IMR-90 (cell line): ENCODE data around the gene JAKMIP1. TPM values are rescaled to one million over a fixed set of nuclear protein-coding genes. Genes with fewer than 3 reads are reported as not detected.

Source experiments
- ATAC-seq: fragments of 200-7000 bp; cut with Tn5 transposase; 2 replicates; pipeline ENCODE4 v1.9.1; 2020; ENCODE audit warnings: low read depth, mild to moderate bottlenecking, moderate library complexity
- BruUV-seq: library from RNA; stranded (reverse); fragments of 400-500 nt; replicated peaks from 2 replicates; lab custom pipeline; 2021; lab: Mats Ljungman, UMichigan
- CTCF ChIA-PET: fragments of 300-600 bp; formaldehyde crosslinking; extraction: SDS; loops from one replicate; lab custom pipeline; 2021; ENCODE audit warnings: antibody characterized with exemption; lab: Yijun Ruan, JAX
- POLR2A ChIA-PET: fragments of 300-600 bp; sonication (Branson Sonifier 250); formaldehyde crosslinking; loops from one replicate; lab custom pipeline; 2022; ENCODE audit warnings: antibody characterized with exemption; ENCODE audit not compliant: unreplicated experiment; lab: Charles Lee
- DNase-seq: peaks from one replicate; pipeline ENCODE4 v3.0.0; 2013
- H2AFZ ChIP-seq: replicated peaks from 2 replicates; pipeline ENCODE3; 2013; ENCODE audit warnings: low read length, mild to moderate bottlenecking; ENCODE audit not compliant: poor library complexity
- H2AK5ac ChIP-seq: 2 replicates; pipeline ENCODE4 v1.6.1; 2013; ENCODE audit warnings: low read depth, low read length, inconsistent platforms
- H2AK9ac ChIP-seq: replicated peaks from 2 replicates; pipeline ENCODE3; 2013; ENCODE audit warnings: mild to moderate bottlenecking, low read depth, low read length, moderate library complexity; ENCODE audit not compliant: poor library complexity
- H2BK120ac ChIP-seq: 2 replicates; pipeline ENCODE4 v1.6.1; 2013; ENCODE audit warnings: low read depth, low read length, inconsistent platforms
- H2BK15ac ChIP-seq: 3 replicates; pipeline ENCODE4 v1.6.1; 2013; ENCODE audit warnings: low read depth, low read length, inconsistent platforms
- H2BK20ac ChIP-seq: 2 replicates; pipeline ENCODE4 v1.6.1; 2013; ENCODE audit warnings: low read depth, mild to moderate bottlenecking, inconsistent platforms, low read length, moderate library complexity
- H2BK5ac ChIP-seq: 2 replicates; pipeline ENCODE4 v1.6.1; 2013; ENCODE audit warnings: mild to moderate bottlenecking, low read depth, low read length, inconsistent platforms; ENCODE audit not compliant: poor library complexity, severe bottlenecking
- H3K14ac ChIP-seq: replicated peaks from 2 replicates; pipeline ENCODE4 v1.6.1; 2013; ENCODE audit warnings: low read depth, low read length, inconsistent platforms
- H3K18ac ChIP-seq: 2 replicates; pipeline ENCODE4 v1.6.1; 2013; ENCODE audit warnings: low read depth, low read length, control low read depth
- H3K23ac ChIP-seq: 2 replicates; pipeline ENCODE4 v1.6.1; 2013; ENCODE audit warnings: low read depth, low read length, inconsistent platforms
- H3K27ac ChIP-seq: 2 replicates; pipeline ENCODE4 v1.5.1; 2013; ENCODE audit warnings: mild to moderate bottlenecking, control low read depth, low read length; ENCODE audit not compliant: insufficient read depth
- H3K27me3 ChIP-seq: 2 replicates; pipeline ENCODE4 v1.6.1; 2013; ENCODE audit warnings: low read length; ENCODE audit not compliant: control insufficient read depth, insufficient read depth
- H3K36me3 ChIP-seq: 2 replicates; pipeline ENCODE4 v1.6.1; 2013; ENCODE audit warnings: low read length, mixed read lengths; ENCODE audit not compliant: control insufficient read depth, insufficient read depth
- H3K4ac ChIP-seq: 2 replicates; pipeline ENCODE4 v1.6.1; 2013; ENCODE audit warnings: low read depth, low read length, inconsistent platforms
- H3K4me1 ChIP-seq: 2 replicates; pipeline ENCODE4 v1.6.1; 2013; ENCODE audit warnings: low read length, mixed read lengths; ENCODE audit not compliant: control insufficient read depth, insufficient read depth
- H3K4me2 ChIP-seq: 2 replicates; pipeline ENCODE4 v1.6.1; 2013; ENCODE audit warnings: low read depth, mild to moderate bottlenecking, control low read depth, low read length, moderate library complexity
- H3K4me3 ChIP-seq: 2 replicates; pipeline ENCODE4 v1.5.1; 2013; ENCODE audit warnings: low read depth, mild to moderate bottlenecking, control low read depth, low read length, moderate library complexity; ENCODE audit not compliant: insufficient read depth
- H3K56ac ChIP-seq: 2 replicates; pipeline ENCODE4 v1.6.1; 2013; ENCODE audit warnings: low read length, inconsistent platforms; ENCODE audit not compliant: insufficient read depth; ENCODE audit errors: extremely low read depth
- H3K79me1 ChIP-seq, 2 experiments: 2 replicates each; pipeline ENCODE4 v1.6.1; 2013; ENCODE audit warnings: low read length in 2 of 2, inconsistent platforms in 1 of 2, low read depth in 1 of 2
- H3K9ac ChIP-seq: 2 replicates; pipeline ENCODE4 v1.6.1; 2013; ENCODE audit warnings: low read depth, low read length, control low read depth
- H3K9me1 ChIP-seq: 2 replicates; pipeline ENCODE4 v1.6.1; 2013; ENCODE audit warnings: low read length, inconsistent platforms; ENCODE audit not compliant: insufficient read depth
- H3K9me3 ChIP-seq: 2 replicates; pipeline ENCODE4 v1.6.1; 2013; ENCODE audit warnings: low read length; ENCODE audit not compliant: control insufficient read depth, insufficient read depth
- H4K20me1 ChIP-seq: 2 replicates; pipeline ENCODE4 v1.6.1; 2013; ENCODE audit warnings: low read length, inconsistent platforms; ENCODE audit not compliant: insufficient read depth
- H4K5ac ChIP-seq: 2 replicates; pipeline ENCODE4 v1.6.1; 2013; ENCODE audit warnings: mild to moderate bottlenecking, low read depth, low read length, control low read depth
- H4K8ac ChIP-seq, 2 experiments: 2 replicates each; pipeline ENCODE4 v1.6.1; 2013; ENCODE audit warnings: low read depth in 2 of 2, low read length in 2 of 2, control low read depth in 1 of 2, inconsistent platforms in 1 of 2
- H4K91ac ChIP-seq: 2 replicates; pipeline ENCODE4 v1.6.1; 2013; ENCODE audit warnings: low read depth, low read length, inconsistent platforms; ENCODE audit not compliant: insufficient read depth
- MXI1 ChIP-seq: IDR thresholded peaks from 2 replicates; pipeline ENCODE4 v1.6.1; 2012; ENCODE audit warnings: low read depth, mild to moderate bottlenecking, low read length, moderate library complexity, borderline replicate concordance
- NFE2L2 ChIP-seq: fragments of 150-350 bp; IDR thresholded peaks from 2 replicates; pipeline ENCODE4 v1.6.1; 2016; ENCODE audit warnings: low read depth, mild to moderate bottlenecking, low read length
- RAD21 ChIP-seq: IDR thresholded peaks from 2 replicates; pipeline ENCODE4 v1.6.1; 2012; ENCODE audit warnings: low read length, improper control_type of control experiment
- RCOR1 ChIP-seq: IDR thresholded peaks from 2 replicates; pipeline ENCODE4 v1.6.1; 2012; ENCODE audit warnings: mild to moderate bottlenecking, low read length, improper control_type of control experiment; ENCODE audit not compliant: insufficient replicate concordance
- WGBS, 2 experiments: methylation state at CpG; one replicate each; pipeline versions ENCODE4 v1.1.5 to v1.1.7; 2013; ENCODE audit warnings: missing lambda C conversion rate in 2 of 2; ENCODE audit not compliant: insufficient read length in 1 of 2; ENCODE audit errors: extremely low coverage in 2 of 2; 5-methylcytosine and 5-hydroxymethylcytosine counted together
- dilution Hi-C: fragments of 300-500 bp; cut with HindIII; formaldehyde crosslinking; loops from one replicate; pipeline ENCODE4 v1.14.3; 2018; ENCODE audit warnings: low sequenced_read_pairs; ENCODE audit not compliant: unreplicated experiment
- in situ Hi-C: fragments of 300-500 bp; cut with MboI; formaldehyde crosslinking; loops from 3 replicates; pipeline ENCODE4 v1.14.3; 2019; ENCODE audit warnings: low sequenced_read_pairs, inconsistent platforms, mixed read lengths
- intact Hi-C: fragments of 100-400 bp; cut with micrococcal nuclease; formaldehyde crosslinking; loops from 2 replicates; pipeline ENCODE4 v1.10.0; 2022
- polyA plus RNA-seq, 3 experiments: library from polyadenylated mRNA; depleted of rRNA; stranded (reverse); fragments of >200 nt; gene quantifications; 2 replicates each; pipeline ENCODE4 v1.2.3, GENCODE V29; 2012; ENCODE audit warnings: low replicate concordance in 1 of 3
- total RNA-seq: library from RNA; depleted of rRNA; stranded (reverse); fragments of >200 nt; gene quantifications from 2 replicates; pipeline ENCODE4 v1.2.3, GENCODE V29; 2012

Gene JAKMIP1
- total and polyA plus RNA-seq, 2 of the 4 experiments (the other 2 are of a cell fraction): not detected

- no peaks in the 10 kb centered on the region for H3K79me1 ChIP-seq
- TF ChIP-seq NFE2L2 (no peak), MXI1 (no peak), RAD21 (no peak), RCOR1 (no peak)
- no peak overlapping the region for H3K14ac ChIP-seq
- H3K36me3 ChIP-seq: no peaks in the 10 kb centered on the region
- DNase-seq: no peak
- no peak overlapping the region for H3K27ac ChIP-seq
- H2BK20ac ChIP-seq: no peak overlapping the region
- H2BK15ac ChIP-seq: no peak overlapping the region
- H3K4me1 ChIP-seq: no peaks in the 10 kb centered on the region
- no peak overlapping the region for H2AK9ac ChIP-seq
- H3K27me3 ChIP-seq: peaks cover 2% of the 10 kb centered on the region; the same call in 1 of the 2 replicates
- POLR2A ChIA-PET: no interaction called here
- no peak overlapping the region for H4K8ac ChIP-seq
- no peak overlapping the region for H3K56ac ChIP-seq
- in situ Hi-C loops (no loop called here), dilution Hi-C loops (no loop called here), intact Hi-C loops (no loop called here)
- no peaks in the 10 kb centered on the region for H3K9me1 ChIP-seq
- no peak for ATAC-seq
- H4K5ac ChIP-seq: no peak overlapping the region
- H3K23ac ChIP-seq: no peak overlapping the region
- no TSS peak for BruUV-seq
- WGBS, 2 experiments: no CpG with 5 or more reads among the region's 7 CpGs
- no peak overlapping the region for H2BK120ac ChIP-seq
- no peak overlapping the region for H2AFZ ChIP-seq
- peaks cover 13% of the 10 kb centered on the region; the same call in 1 of the 2 replicates for H3K9me3 ChIP-seq
- CTCF ChIA-PET: no interaction called here
- H3K4me3 ChIP-seq: no peak overlapping the region
- no peak overlapping the region for H3K9ac ChIP-seq
- no peak overlapping the region for H4K91ac ChIP-seq
- no peaks in the 10 kb centered on the region for H4K20me1 ChIP-seq
- no peak overlapping the region for H2BK5ac ChIP-seq
- no peak overlapping the region for H3K18ac ChIP-seq
- H2AK5ac ChIP-seq: no peak overlapping the region
- H3K4me2 ChIP-seq: no peak overlapping the region
- no peak overlapping the region for H3K4ac ChIP-seq
Observed at GRCh38 chr4:6123116-6123515, 77.2 kb downstream of the JAKMIP1 start.
